SKM-1 treated with dmso at 0.1 percent for 144 hours (cell line): ENCODE results near the gene TPI1.

Source experiments
- DNase-seq: peaks from one replicate; lab custom pipeline; 2025; ENCODE audit not compliant: unreplicated experiment; lab: John Stamatoyannopoulos, UW

The TPI1 gene

GRCh38 chr12:6867413-6868210, at the start of gene TPI1:
Gene TPI1, plus strand, starts transcription at chr12:6867531. Its CDS starts 36 bp downstream, at chr12:6867567.
- DNase-seq = peak; percentile 27

- no peak for DNase-seq
Observed at GRCh38 chr12:6817662-6818157, 49.6 kb upstream of the TPI1 start.

DNA sequence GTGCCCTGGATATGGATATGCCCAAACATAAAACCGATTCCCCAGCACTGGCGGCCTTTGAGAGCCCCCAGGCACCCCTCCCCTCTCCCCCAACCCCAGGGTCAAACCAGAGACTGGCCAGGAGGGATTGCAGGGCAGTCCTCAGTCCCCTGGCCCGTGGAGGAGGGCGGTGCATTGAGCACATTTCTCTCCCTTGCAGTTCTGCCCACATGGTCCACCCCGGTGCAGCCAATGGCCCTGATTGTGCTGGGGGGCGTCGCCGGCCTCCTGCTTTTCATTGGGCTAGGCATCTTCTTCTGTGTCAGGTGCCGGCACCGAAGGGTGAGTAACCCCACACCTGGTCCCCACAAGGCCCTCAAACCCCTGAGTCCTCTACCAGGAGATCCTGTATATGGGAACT, 49.1 kb upstream of the TPI1 start:
- no peak for DNase-seq

DNA sequence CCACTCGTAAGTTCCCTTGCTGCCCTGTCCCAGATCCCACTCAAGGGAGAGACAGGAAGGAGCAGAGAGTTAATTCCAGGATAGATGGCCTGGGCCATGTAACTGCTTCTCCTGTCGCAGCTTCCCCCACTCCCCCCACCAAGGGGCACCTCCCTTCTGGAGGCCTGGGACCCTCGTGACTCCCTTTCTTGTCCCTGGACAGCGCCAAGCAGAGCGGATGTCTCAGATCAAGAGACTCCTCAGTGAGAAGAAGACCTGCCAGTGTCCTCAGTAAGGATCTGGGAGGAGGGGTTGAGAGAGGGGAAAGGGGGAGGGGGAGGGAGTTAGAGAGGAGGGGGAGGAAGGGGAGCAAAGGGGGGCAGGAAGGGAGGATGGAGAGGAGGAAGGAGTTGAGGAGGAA, 48.7 kb upstream of the TPI1 start:
- DNase-seq = no peak

GRCh38 chr12:6819106-6820030, 48.0 kb upstream of the TPI1 start:
- no peak for DNase-seq

DNA sequence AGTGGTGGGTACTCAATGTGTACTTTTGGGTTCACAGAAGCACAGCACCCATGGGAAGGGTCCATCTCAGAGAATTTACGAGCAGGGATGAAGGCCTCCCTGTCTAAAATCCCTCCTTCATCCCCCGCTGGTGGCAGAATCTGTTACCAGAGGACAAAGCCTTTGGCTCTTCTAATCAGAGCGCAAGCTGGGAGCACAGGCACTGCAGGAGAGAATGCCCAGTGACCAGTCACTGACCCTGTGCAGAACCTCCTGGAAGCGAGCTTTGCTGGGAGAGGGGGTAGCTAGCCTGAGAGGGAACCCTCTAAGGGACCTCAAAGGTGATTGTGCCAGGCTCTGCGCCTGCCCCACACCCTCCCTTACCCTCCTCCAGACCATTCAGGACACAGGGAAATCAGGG, 47.2 kb upstream of the TPI1 start:
- DNase-seq = no peak

- no peak for DNase-seq
Observed at GRCh38 chr12:6821591-6822425, 45.5 kb upstream of the TPI1 start, which contains the start of gene GPR162. Gene GPR162, plus strand, starts transcription at chr12:6821821. Its CDS starts 2,078 bp downstream, at chr12:6823899.

- DNase-seq = no peak
Observed at GRCh38 chr12:6822426-6823135, 44.8 kb upstream of the TPI1 start.

DNA sequence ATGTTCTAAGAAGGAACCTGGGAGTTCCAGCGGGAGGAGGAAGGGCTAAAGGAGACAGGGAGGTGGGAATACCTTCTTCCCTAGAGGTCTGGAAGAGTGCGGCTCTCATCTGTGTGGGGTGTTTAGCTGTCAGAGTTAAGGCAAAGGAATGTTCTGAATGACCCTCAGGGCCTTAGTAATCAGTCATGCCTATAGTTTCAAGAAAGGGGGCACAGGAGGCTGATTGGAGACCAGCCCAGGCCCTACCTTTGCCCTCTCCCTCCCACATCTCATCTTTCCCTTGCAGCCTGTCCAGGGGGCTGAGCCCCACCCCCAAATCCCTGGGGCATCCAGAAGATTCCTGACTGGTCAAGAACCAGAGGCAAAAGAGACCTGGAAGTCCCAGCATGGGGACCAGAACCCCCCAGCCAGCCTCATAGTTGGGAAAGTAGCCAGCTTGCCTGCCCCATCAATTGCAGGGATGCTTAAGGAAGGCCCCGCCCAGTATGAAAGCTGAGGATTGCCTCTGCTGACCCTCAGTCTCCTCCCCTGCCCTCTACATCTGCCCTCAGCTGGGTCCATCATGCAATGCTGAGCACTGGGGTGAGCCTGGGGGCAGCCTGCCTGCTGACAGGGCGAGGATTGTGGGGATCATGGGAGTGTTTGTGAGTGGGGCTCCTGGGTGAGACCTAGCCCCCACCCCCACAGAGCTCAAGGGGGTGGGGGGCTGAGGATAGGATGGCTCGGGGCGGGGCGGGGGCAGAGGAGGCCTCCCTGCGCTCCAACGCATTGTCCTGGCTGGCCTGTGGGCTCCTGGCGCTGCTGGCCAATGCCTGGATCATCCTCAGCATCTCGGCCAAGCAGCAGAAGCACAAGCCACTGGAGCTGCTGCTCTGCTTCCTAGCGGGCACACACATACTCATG, 43.9 kb upstream of the TPI1 start:
- no peak for DNase-seq

DNA sequence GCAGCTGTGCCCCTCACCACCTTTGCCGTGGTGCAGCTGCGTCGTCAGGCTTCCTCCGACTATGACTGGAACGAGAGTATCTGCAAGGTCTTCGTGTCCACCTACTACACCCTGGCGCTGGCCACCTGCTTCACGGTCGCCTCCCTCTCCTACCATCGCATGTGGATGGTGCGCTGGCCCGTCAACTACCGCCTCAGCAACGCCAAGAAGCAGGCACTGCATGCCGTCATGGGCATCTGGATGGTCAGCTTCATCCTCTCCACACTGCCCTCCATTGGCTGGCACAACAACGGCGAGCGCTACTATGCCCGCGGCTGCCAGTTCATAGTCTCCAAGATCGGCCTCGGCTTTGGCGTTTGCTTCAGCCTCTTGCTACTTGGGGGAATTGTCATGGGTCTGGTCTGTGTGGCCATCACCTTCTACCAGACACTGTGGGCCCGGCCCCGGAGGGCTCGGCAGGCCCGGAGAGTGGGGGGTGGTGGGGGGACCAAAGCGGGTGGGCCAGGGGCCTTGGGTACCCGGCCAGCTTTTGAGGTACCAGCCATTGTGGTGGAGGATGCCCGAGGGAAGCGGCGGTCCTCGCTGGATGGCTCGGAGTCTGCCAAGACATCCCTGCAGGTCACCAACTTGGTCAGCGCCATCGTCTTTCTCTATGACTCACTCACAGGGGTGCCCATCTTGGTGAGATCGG, 43.1 kb upstream of the TPI1 start:
- no peak for DNase-seq

DNA sequence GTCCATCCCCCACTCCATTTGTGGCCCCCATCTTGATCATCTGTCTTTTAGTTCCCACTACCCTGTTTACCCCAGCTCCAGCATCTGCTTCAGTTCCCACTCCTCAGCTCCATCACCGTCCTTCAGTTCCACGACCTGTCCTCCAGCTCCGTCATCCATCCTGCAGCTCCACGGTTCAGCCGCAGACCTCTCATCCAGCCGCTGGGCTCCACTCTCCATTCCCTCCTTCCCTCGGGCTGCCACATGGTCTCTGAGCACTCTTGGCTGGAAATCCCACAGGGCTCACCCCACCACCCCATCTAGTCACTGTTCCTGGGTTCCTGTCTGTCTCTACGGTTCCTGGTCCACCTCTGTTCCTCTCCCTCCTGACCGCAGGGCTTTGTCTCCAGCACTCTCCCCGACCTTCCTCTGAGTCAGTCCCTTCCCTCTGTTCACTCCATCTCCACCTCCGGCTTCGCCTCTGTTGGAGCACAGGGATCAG, 42.4 kb upstream of the TPI1 start:
- no peak for DNase-seq

GRCh38 chr12:6825398-6826124, 41.8 kb upstream of the TPI1 start:
- peak; percentile 17 for DNase-seq

GRCh38 chr12:6826125-6826733, 41.1 kb upstream of the TPI1 start:
- DNase-seq = no peak

DNA sequence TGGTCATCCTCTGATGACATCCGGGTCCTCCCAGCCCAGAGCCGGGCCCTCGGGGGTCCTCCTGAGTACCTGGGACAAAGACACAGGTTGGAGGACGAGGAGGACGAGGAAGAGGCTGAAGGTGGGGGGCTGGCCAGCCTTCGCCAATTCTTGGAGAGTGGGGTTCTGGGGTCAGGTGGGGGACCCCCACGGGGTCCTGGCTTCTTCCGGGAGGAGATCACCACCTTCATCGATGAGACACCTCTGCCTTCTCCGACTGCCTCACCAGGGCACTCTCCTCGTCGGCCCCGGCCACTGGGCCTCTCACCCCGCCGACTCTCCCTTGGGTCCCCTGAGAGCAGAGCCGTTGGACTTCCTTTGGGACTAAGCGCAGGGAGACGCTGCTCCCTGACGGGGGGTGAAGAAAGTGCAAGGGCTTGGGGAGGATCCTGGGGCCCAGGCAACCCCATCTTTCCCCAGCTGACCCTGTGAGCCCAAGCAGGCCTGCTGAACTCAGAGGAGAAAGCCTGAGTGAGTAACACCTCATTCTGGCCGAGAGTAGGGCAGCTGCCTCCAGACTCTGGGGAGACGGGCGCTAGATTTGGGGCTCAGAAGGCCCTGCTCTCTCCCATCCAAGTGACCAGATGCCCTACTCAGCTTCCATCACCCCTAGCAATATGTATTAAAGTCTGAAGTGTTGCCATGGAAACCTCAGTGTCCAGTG, 40.4 kb upstream of the TPI1 start:
- DNase-seq = no peak

DNA sequence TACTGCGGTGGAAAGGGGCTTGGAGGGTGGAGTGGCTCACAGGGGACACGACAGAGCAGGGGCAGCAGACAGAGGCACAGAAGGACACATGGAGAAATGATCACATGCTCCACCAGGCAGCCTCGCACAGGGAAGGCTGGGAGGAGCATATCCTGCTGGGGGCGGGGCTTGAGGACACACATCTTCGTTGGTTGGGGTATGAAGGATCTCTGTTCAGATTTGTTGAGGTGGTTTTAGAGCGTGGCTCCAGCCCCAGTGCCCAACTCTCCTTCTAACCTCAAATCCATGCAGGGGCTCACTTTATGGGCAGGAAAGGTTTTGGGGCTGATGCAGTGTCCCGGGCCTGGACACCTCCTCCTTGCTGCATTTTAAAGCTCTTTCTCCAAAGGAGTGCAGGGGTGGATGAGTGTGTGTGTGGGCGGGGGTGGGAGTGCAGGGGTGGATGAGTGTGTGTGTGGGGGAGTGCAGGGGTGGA, 39.9 kb upstream of the TPI1 start:
- DNase-seq = peak; percentile 10

DNA sequence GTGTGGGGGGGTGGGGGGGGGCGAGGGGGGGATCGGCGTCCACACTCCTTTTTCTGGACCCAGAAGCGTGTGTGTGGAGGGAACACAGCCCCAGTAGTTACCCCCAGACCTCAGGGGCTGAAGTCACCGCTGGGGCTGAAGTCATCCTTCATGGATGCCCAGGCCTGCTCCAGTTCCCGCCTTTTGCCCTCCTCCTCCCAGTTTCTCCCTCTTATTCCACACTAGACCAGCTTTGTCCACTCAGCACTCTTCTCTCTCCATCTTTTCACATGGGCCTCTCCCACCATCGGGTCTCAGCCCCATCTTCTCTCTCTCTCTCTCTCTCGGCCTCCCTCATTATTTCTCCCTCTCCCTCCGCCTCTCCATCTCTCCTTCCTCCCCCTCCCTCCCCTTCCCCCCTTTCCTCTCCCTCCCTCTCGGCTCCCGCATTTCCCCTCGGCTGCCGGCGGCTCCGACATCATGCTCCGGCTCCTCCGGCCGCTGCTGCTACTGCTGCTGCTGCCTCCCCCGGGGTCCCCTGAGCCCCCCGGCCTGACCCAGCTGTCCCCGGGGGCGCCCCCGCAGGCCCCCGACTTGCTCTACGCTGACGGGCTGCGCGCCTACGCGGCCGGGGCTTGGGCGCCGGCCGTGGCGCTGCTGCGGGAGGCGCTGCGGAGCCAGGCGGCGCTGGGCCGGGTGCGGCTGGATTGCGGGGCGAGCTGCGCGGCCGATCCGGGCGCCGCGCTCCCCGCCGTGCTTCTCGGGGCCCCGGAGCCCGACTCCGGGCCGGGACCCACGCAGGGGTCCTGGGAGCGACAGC, 39.1 kb upstream of the TPI1 start, which contains the start of gene P3H3:
Gene P3H3 (plus strand): TSS at position 426 of the 799 bp plus-strand sequence. CDS start 34 bp downstream, at position 460.
- no peak for DNase-seq
